Astrocyte (in vitro differentiated cells and primary cell): Measurements from ENCODE around the gene TSPYL1. TPM values are rescaled to one million over a fixed set of nuclear protein-coding genes. Genes with fewer than 3 reads are reported as not detected.

Experiments used
- DNase-seq: peaks from one replicate; pipeline ENCODE4 v3.0.0-alpha.2; 2010; ENCODE audit warnings: low read depth
- FAIRE-seq: peaks from 2 replicates; lab custom pipeline; 2011; peaks lifted over from hg19 to GRCh38; lab: Jason Lieb, UNC
- H2AFZ ChIP-seq: 2 replicates; pipeline ENCODE4 v1.6.0; 2012; ENCODE audit warnings: low read depth, low read length, inconsistent platforms
- H3K27ac ChIP-seq: 2 replicates; pipeline ENCODE4 v1.5.1; 2011; ENCODE audit warnings: low read depth, low read length, inconsistent platforms
- H3K27me3 ChIP-seq: 2 replicates; pipeline ENCODE4 v1.6.0; 2011; ENCODE audit warnings: low read length, inconsistent platforms; ENCODE audit not compliant: insufficient read depth
- H3K36me3 ChIP-seq: 2 replicates; pipeline ENCODE4 v1.5.1; 2011; ENCODE audit warnings: low read length, inconsistent platforms; ENCODE audit not compliant: insufficient read depth
- H3K4me1 ChIP-seq: 2 replicates; pipeline ENCODE4 v1.5.1; 2011; ENCODE audit warnings: low read length, inconsistent platforms; ENCODE audit not compliant: insufficient read depth
- H3K4me2 ChIP-seq: 2 replicates; pipeline ENCODE4 v1.6.0; 2012; ENCODE audit warnings: low read length, inconsistent platforms
- H3K4me3 ChIP-seq: 2 replicates; pipeline ENCODE4 v1.5.1; 2011; ENCODE audit warnings: low read depth, mild to moderate bottlenecking, low read length, inconsistent platforms; ENCODE audit not compliant: insufficient read depth
- H3K79me2 ChIP-seq: 2 replicates; pipeline ENCODE4 v1.6.0; 2012; ENCODE audit warnings: mild to moderate bottlenecking, low read length, inconsistent platforms; ENCODE audit not compliant: insufficient read depth
- H3K9ac ChIP-seq: 2 replicates; pipeline ENCODE4 v1.6.0; 2012; ENCODE audit warnings: mild to moderate bottlenecking, low read length, inconsistent platforms
- H3K9me3 ChIP-seq: 2 replicates; pipeline ENCODE4 v1.5.1; 2012; ENCODE audit warnings: low read depth, mild to moderate bottlenecking, low read length, inconsistent platforms; ENCODE audit not compliant: insufficient read depth
- H4K20me1 ChIP-seq: 2 replicates; pipeline ENCODE4 v1.6.0; 2012; ENCODE audit warnings: low read length, inconsistent platforms; ENCODE audit not compliant: insufficient read depth
- H3K27ac Mint-ChIP-seq: one replicate; pipeline ENCODE4 v1.8.0; 2021; ENCODE audit warnings: mild to moderate bottlenecking, mixed read lengths; ENCODE audit not compliant: unreplicated experiment
- H3K27me3 Mint-ChIP-seq: one replicate; pipeline ENCODE4 v1.8.0; 2021; ENCODE audit warnings: low read depth, mixed read lengths; ENCODE audit not compliant: unreplicated experiment
- H3K36me3 Mint-ChIP-seq: one replicate; pipeline ENCODE4 v1.8.0; 2021; ENCODE audit warnings: low read depth, mixed read lengths; ENCODE audit not compliant: unreplicated experiment
- H3K4me1 Mint-ChIP-seq: one replicate; pipeline ENCODE4 v1.8.0; 2021; ENCODE audit warnings: low read depth, mixed read lengths; ENCODE audit not compliant: unreplicated experiment
- H3K4me3 Mint-ChIP-seq: one replicate; pipeline ENCODE4 v1.8.0; 2021; ENCODE audit warnings: mild to moderate bottlenecking, moderate library complexity, mixed read lengths; ENCODE audit not compliant: unreplicated experiment
- H3K9me3 Mint-ChIP-seq: one replicate; pipeline ENCODE4 v1.8.0; 2021; ENCODE audit warnings: mild to moderate bottlenecking, mixed read lengths; ENCODE audit not compliant: unreplicated experiment
- EZH2 ChIP-seq: IDR thresholded peaks from 2 replicates; pipeline ENCODE4 v1.6.1; 2012; ENCODE audit warnings: mild to moderate bottlenecking, low read length, inconsistent platforms; ENCODE audit not compliant: insufficient read depth
- total RNA-seq: library from RNA; stranded (reverse); gene quantifications from 2 replicates; pipeline ENCODE4 v1.2.1, GENCODE V29; 2021
- TF ChIP-seq, protein P1 (sequence below): IDR thresholded peaks from 2 replicates; pipeline ENCODE4 v1.5.1; 2011; ENCODE audit warnings: low read depth, mild to moderate bottlenecking, inconsistent platforms, low read length, moderate library complexity; ENCODE audit not compliant: insufficient read depth

TSPYL1 gene
- total RNA-seq, 1 donor from 2014 or later = 91.7 TPM

- Histone ChIP-seq H3K36me3 (no peaks in the 10 kb centered on the region), H3K27me3 (no peaks in the 10 kb centered on the region), H3K4me2 (peak overlapping the region; percentile 28), H3K79me2 (no peaks in the 10 kb centered on the region), H2AFZ (no peak overlapping the region), H4K20me1 (no peaks in the 10 kb centered on the region), H3K9ac (no peak overlapping the region), H3K4me1 (no peaks in the 10 kb centered on the region), H3K27ac (no peak overlapping the region), H3K4me3 (no peak overlapping the region), H3K9me3 (no peaks in the 10 kb centered on the region)
- peaks cover 3% of the 10 kb centered on the region for H3K9me3 Mint-ChIP-seq
- no peak for TF ChIP-seq EZH2
- TF ChIP-seq, protein P1, sequence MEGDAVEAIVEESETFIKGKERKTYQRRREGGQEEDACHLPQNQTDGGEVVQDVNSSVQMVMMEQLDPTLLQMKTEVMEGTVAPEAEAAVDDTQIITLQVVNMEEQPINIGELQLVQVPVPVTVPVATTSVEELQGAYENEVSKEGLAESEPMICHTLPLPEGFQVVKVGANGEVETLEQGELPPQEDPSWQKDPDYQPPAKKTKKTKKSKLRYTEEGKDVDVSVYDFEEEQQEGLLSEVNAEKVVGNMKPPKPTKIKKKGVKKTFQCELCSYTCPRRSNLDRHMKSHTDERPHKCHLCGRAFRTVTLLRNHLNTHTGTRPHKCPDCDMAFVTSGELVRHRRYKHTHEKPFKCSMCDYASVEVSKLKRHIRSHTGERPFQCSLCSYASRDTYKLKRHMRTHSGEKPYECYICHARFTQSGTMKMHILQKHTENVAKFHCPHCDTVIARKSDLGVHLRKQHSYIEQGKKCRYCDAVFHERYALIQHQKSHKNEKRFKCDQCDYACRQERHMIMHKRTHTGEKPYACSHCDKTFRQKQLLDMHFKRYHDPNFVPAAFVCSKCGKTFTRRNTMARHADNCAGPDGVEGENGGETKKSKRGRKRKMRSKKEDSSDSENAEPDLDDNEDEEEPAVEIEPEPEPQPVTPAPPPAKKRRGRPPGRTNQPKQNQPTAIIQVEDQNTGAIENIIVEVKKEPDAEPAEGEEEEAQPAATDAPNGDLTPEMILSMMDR = no peak
- peaks cover 4% of the 10 kb centered on the region for H3K4me1 Mint-ChIP-seq
- no peak overlapping the region for H3K4me3 Mint-ChIP-seq
- DNase-seq = peak; percentile 55
- peaks cover 2% of the 10 kb centered on the region for H3K36me3 Mint-ChIP-seq
- no peak overlapping the region for H3K27ac Mint-ChIP-seq
- no peaks in the 10 kb centered on the region for H3K27me3 Mint-ChIP-seq
- peak; percentile 23 for FAIRE-seq
These were observed 48.8 kb upstream of the TSPYL1 start for GRCh38 chr6:116328528-116328903.

DNA sequence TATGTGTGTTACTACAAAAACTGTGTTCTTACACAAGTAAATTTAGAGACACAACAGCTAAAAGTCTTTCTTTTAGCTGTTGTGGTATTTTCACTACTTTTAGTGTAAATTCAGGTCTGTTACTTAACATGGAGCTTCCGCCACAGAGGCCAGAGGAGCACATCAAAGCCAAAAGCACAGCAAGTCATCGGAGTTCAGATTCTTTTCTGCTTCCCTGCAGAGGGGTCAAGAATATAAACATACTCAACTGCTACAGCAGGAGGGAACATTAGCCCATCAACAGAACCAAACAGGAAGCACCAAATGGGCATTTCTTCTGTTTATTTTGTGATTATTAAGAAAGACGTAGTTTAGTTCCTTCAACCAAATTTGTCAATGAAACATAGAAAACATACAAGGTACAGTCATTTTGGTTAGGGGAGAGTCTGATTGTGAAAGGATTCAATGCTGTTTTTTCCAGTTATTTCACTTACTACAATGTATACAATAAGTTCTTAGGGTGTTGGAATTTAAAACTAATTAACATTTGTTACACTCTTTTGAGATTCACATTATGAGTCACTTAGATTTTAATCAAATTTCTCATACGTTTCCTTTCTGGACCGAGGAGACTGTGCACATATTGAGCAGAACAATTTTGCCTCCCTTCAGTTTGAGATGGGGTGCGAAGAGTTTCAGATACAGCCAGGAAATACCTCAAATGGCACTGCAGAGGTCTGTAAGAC lies 48.2 kb upstream of the TSPYL1 start:
- no peak for DNase-seq
- Mint-ChIP-seq H3K36me3 (peaks cover under 1% of the 10 kb centered on the region), H3K9me3 (peaks cover under 1% of the 10 kb centered on the region), H3K4me1 (peaks cover 4% of the 10 kb centered on the region), H3K27me3 (no peaks in the 10 kb centered on the region), H3K4me3 (no peak overlapping the region), H3K27ac (no peak overlapping the region)
- Histone ChIP-seq H3K36me3 (no peaks in the 10 kb centered on the region), H4K20me1 (no peaks in the 10 kb centered on the region), H3K27ac (no peak overlapping the region), H3K27me3 (no peaks in the 10 kb centered on the region), H3K9me3 (no peaks in the 10 kb centered on the region), H3K4me1 (no peaks in the 10 kb centered on the region), H3K79me2 (no peaks in the 10 kb centered on the region), H2AFZ (no peak overlapping the region), H3K9ac (no peak overlapping the region), H3K4me3 (no peak overlapping the region), H3K4me2 (peak overlapping the region; percentile 28)
- no peak for FAIRE-seq
- TF ChIP-seq, protein P1 = no peak
- TF ChIP-seq EZH2 = no peak

DNA sequence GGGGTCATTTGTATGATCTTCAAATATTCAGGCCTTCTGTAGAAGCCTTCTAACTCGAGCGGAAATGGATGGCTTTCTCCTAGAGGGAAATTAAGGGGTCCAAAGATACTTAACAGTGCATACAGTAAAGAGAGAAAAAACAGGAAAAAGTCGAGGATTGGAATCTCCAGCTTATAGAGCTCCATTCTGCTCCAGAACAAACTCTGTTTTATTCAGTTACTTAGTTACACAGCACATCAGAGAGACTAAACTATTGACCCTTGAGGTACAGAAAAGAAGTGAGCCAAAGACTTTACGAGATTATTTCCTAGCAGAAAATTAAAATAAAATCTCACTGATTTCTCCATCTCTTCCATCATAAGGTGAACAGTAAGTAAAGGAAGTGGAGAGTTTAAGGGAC lies 47.3 kb upstream of the TSPYL1 start:
- H3K36me3 ChIP-seq = no peaks in the 10 kb centered on the region
- Mint-ChIP-seq H3K36me3 (no peaks in the 10 kb centered on the region), H3K4me1 (peaks cover 4% of the 10 kb centered on the region), H3K4me3 (no peak overlapping the region), H3K27me3 (no peaks in the 10 kb centered on the region), H3K9me3 (no peaks in the 10 kb centered on the region), H3K27ac (no peak overlapping the region)
- no peaks in the 10 kb centered on the region for H3K27me3 ChIP-seq
- no peaks in the 10 kb centered on the region for H3K4me1 ChIP-seq
- H3K9ac ChIP-seq = no peak overlapping the region
- no peak overlapping the region for H3K4me2 ChIP-seq
- no peaks in the 10 kb centered on the region for H3K79me2 ChIP-seq
- no peaks in the 10 kb centered on the region for H4K20me1 ChIP-seq
- H3K4me3 ChIP-seq = no peak overlapping the region
- TF ChIP-seq, protein P1 = no peak
- no peak for TF ChIP-seq EZH2
- no peak overlapping the region for H2AFZ ChIP-seq
- H3K27ac ChIP-seq = no peak overlapping the region
- H3K9me3 ChIP-seq = no peaks in the 10 kb centered on the region
- DNase-seq (no peak), FAIRE-seq (no peak)
